Psoas muscle (tissue), 8 donors: ENCODE results near the gene RNF220. TPM values are rescaled to one million over a fixed set of nuclear protein-coding genes. Genes with fewer than 3 reads are reported as not detected.

Experiments
- ATAC-seq, 4 donors: fragments of 200-7000 bp; cut with Tn5 transposase; one replicate each; pipeline ENCODE4 v1.9.1; 2020; ENCODE audit warnings: moderate library complexity in 3 of 4, mild to moderate bottlenecking in 2 of 4
- DNase-seq, 2 donors: peaks; one replicate each; pipeline ENCODE4 v3.0.0-alpha.2; 2020
- H3K27ac ChIP-seq: fragments of 200-600 bp; one replicate; pipeline ENCODE4 v1.8.0; 2022
- H3K27me3 ChIP-seq, 3 donors: fragments of 200-600 bp in 1 of 3; one replicate each; pipeline versions ENCODE4 v1.6.1 to v1.8.0; 2013 to 2022; ENCODE audit warnings: low read length in 2 of 3, mild to moderate bottlenecking in 2 of 3, moderate library complexity in 1 of 3; ENCODE audit not compliant: insufficient read depth in 3 of 3
- H3K36me3 ChIP-seq, 2 donors: fragments of 200-600 bp in 1 of 2; one replicate each; pipeline versions ENCODE4 v1.6.1 to v1.8.0; 2013 to 2022; ENCODE audit warnings: low read depth in 1 of 2, mild to moderate bottlenecking in 1 of 2, moderate library complexity in 1 of 2; ENCODE audit not compliant: insufficient read depth in 1 of 2
- H3K4me1 ChIP-seq: fragments of 200-600 bp; one replicate; pipeline ENCODE4 v1.8.0; 2022
- H3K4me3 ChIP-seq: fragments of 200-600 bp; one replicate; pipeline ENCODE4 v1.8.0; 2022; ENCODE audit warnings: mild to moderate bottlenecking
- H3K9me3 ChIP-seq: fragments of 200-600 bp; one replicate; pipeline ENCODE4 v1.8.0; 2022
- CTCF ChIP-seq: fragments of 200-600 bp; IDR thresholded peaks from one replicate; pipeline ENCODE4 v1.8.0; 2022; ENCODE audit warnings: antibody characterized with exemption
- whole genome bisulfite sequencing, 3 donors: extraction: QIAGEN DNeasy Blood & Tissue Kit; methylation state at CpG; one replicate each; pipeline versions ENCODE4 v1.1.6 to v1.1.7; 2013; 5-methylcytosine and 5-hydroxymethylcytosine counted together
- intact Hi-C, 2 donors: fragments of 100-400 bp; cut with DNase I; formaldehyde crosslinking; loops; one replicate each; pipeline versions ENCODE4 v1.11.0 to v1.14.2; 2022
- polyA plus RNA-seq, 3 donors: library from polyadenylated mRNA; stranded (reverse); fragments of 200-250 nt; gene quantifications; one replicate each; pipeline ENCODE4 v1.2.3, GENCODE V29; 2013
- total RNA-seq, 4 donors: library from RNA; stranded (reverse); fragmentation: NEBNext Ultra II Directional in 2 of 4; extraction: Animal tissue kit (Norgen Biotek cat#: 25700) in 2 of 4; gene quantifications; one replicate each; pipeline versions ENCODE4 v1.2.1 to v1.2.4, GENCODE V29; 2021 to 2023
- donor health status: healthy with polysubstance abuse.
- donor health status: DM: no; HTN: no; CAD: no; lungs with moderate emphysema.
- donor health status: Bipolar disorder and iron deficiency.
- donor health status: healthy.
- donor health status: DM: yes; HTN: yes; CAD: no.
- donor health status: DM: no; HTN: no; CAD: no.
- donor health status: DM: no; HTN: no; CAD: no.
- donor health status: DM: yes; HTN: yes; CAD: no.

RNF220 gene
- total and polyA plus RNA-seq, 7 donors = 61.1 to 133 (median 75.5) TPM

- Histone ChIP-seq H3K4me3 (no peak overlapping the region), H3K4me1 (no peaks in the 10 kb centered on the region), H3K27ac (no peak overlapping the region), H3K27me3 (no peaks in the 10 kb centered on the region), H3K36me3 (no peaks in the 10 kb centered on the region), H3K9me3 (no peaks in the 10 kb centered on the region)
- TF ChIP-seq CTCF = no peak
- no peak for ATAC-seq
- WGBS, 3 donors = 51 to 58% (median 53%) methylated on average over 3 of the region's 3 CpGs
- intact Hi-C loops = no loop called here
- no peak for DNase-seq
These were observed 24.3 kb upstream of the RNF220 start for GRCh38 chr1:44380666-44381177.

- no peak for DNase-seq
- WGBS, 3 donors = 36 to 42% (median 39%) methylated on average over 2 of the region's 2 CpGs
- Histone ChIP-seq H3K27ac (no peak overlapping the region), H3K4me1 (no peaks in the 10 kb centered on the region), H3K4me3 (no peak overlapping the region), H3K27me3 (peaks cover 0 to 16% (median 8%) of the 10 kb centered on the region in 3 donors), H3K9me3 (no peaks in the 10 kb centered on the region), H3K36me3 (no peaks in the 10 kb centered on the region)
- no peak for ATAC-seq
- TF ChIP-seq CTCF = no peak
- intact Hi-C loops = no loop called here
These were observed 16.5 kb upstream of the RNF220 start for GRCh38 chr1:44388551-44388950.

GRCh38 chr1:44389437-44389836, 15.6 kb upstream of the RNF220 start:
- peaks cover 0 to 22% (median 8%) of the 10 kb centered on the region in 3 donors for H3K27me3 ChIP-seq
- H3K9me3 ChIP-seq = no peaks in the 10 kb centered on the region
- no peak for TF ChIP-seq CTCF
- 79 to 83% (median 82%) methylated on average over 1 of the region's 1 CpG for WGBS, 3 donors
- DNase-seq = no peak
- ATAC-seq = no peak
- no peaks in the 10 kb centered on the region for H3K36me3 ChIP-seq
- intact Hi-C loops = no loop called here
- no peaks in the 10 kb centered on the region for H3K4me1 ChIP-seq
- no peak overlapping the region for H3K4me3 ChIP-seq
- no peak overlapping the region for H3K27ac ChIP-seq

- intact Hi-C loops = no loop called here
- H3K27me3 ChIP-seq = peaks cover 0 to 29% (median 12%) of the 10 kb centered on the region in 3 donors
- 24 to 46% (median 28%) methylated on average over 1 of the region's 1 CpG for WGBS, 3 donors
- H3K4me1 ChIP-seq = no peaks in the 10 kb centered on the region
- peak in 2 of 4 donors; percentile 63 to 85 for ATAC-seq
- H3K9me3 ChIP-seq = no peaks in the 10 kb centered on the region
- no peak for DNase-seq
- no peak for TF ChIP-seq CTCF
- H3K27ac ChIP-seq = no peak overlapping the region
- H3K36me3 ChIP-seq = no peaks in the 10 kb centered on the region
- H3K4me3 ChIP-seq = no peak overlapping the region
These were observed 14.8 kb upstream of the RNF220 start for GRCh38 chr1:44390277-44390676.
